SH-SY5Y (cell line): ENCODE results near the gene RIT2.

Experiments used
- GATA2 ChIP-seq: IDR thresholded peaks from 2 replicates; pipeline ENCODE4 v1.6.1; 2011; ENCODE audit warnings: mild to moderate bottlenecking, low read depth, low read length
- GATA3 ChIP-seq: IDR thresholded peaks from 2 replicates; pipeline ENCODE4 v1.6.1; 2011; ENCODE audit warnings: low read depth, mild to moderate bottlenecking, low read length, moderate library complexity

DNA sequence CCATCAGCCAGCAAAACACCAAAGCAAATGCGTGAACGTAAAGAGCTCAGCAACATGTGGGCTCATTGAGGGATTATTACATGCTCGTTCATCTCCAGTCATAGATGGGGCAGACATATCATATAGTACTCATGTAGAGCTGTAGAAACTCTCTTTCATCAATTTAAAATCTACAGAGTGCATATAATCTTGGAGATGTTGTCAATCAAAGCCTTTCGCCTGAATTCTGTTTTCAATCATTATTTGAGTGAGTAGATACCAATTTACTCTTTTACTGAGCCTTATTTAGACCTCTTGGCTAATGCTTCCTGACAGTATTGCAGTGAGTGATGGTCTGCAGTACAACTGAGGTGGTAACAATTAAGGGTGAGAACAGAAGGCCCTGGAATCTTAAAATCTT lies 7.0 kb downstream of the RIT2 start:
- no peak for TF ChIP-seq GATA2
- TF ChIP-seq GATA3 = no peak
